ENCODE measurements around the gene SLC27A1. TPM values are rescaled to one million over a fixed set of nuclear protein-coding genes. Genes with fewer than 3 reads are reported as not detected.

The SLC27A1 gene
- total and polyA plus RNA-seq, 9 of the 15 experiments (the other 6 are each of a cell fraction or from before 2014, with no cell fraction given): 0.06 to 3.0 (median 1.1) TPM

GRCh38 chr19:17450264-17451075 is 19.9 kb upstream of the SLC27A1 start (continued):
- TF ChIP-seq ZNF589 (CRISPR knock-in tag; IDR thresholded peaks at IDR 0.05; ENCODE audit: low read depth) (no peak), SETDB1 (IDR thresholded peaks at IDR 0.05; ENCODE audit: low read length) (no peak), NR1H2 (CRISPR knock-in tag; IDR thresholded peaks at IDR 0.05) (no peak), NCOA4 (IDR thresholded peaks at IDR 0.05; ENCODE audit: partially characterized antibody) (no peak), ZNF644 (tag; IDR thresholded peaks at IDR 0.05; ENCODE audit: low read depth) (no peak), ZNF445 (CRISPR knock-in tag; IDR thresholded peaks at IDR 0.05; ENCODE audit: low read depth) (no peak), ZKSCAN3 (CRISPR knock-in tag; IDR thresholded peaks at IDR 0.05) (no peak), NFYB (IDR thresholded peaks at IDR 0.05; ENCODE audit: extremely low read depth, insufficient read length) (no peak), OTX1 (CRISPR knock-in tag; IDR thresholded peaks at IDR 0.05) (no peak), NCOA2 (IDR thresholded peaks at IDR 0.05; ENCODE audit: partially characterized antibody in 2 of 2) (no peak), BMI1 (IDR thresholded peaks at IDR 0.05; ENCODE audit: low read length) (no peak), SLC30A9 (CRISPR knock-in tag; IDR thresholded peaks at IDR 0.05) (no peak), MAFG (tag; conservative IDR thresholded peaks at IDR 0.05) (peak; percentile 87), PHF20 (IDR thresholded peaks at IDR 0.05; ENCODE audit: partially characterized antibody) (peak; percentile 50), ZNF551 (CRISPR knock-in tag; IDR thresholded peaks at IDR 0.05) (no peak), SMAD1 (IDR thresholded peaks at IDR 0.05; ENCODE audit: low read depth, low read length, partially characterized antibody) (no peak), ZNF76 (CRISPR knock-in tag; IDR thresholded peaks at IDR 0.05; ENCODE audit: borderline replicate concordance) (no peak), HMG20A (CRISPR knock-in tag; conservative IDR thresholded peaks at IDR 0.05) (no peak), BACH1 (tag; IDR thresholded peaks at IDR 0.05) (no peak), SNRNP70 (optimal IDR thresholded peaks at IDR 0.05; ENCODE audit: low read depth, low read length) (no peak), ARID4B (CRISPR knock-in tag; IDR thresholded peaks at IDR 0.05) (no peak)
- TF ChIP-seq, protein P1, sequence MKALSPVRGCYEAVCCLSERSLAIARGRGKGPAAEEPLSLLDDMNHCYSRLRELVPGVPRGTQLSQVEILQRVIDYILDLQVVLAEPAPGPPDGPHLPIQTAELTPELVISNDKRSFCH (CRISPR knock-in tag; IDR thresholded peaks at IDR 0.05): no peak
- TF ChIP-seq, protein P1 (tag; IDR thresholded peaks at IDR 0.05): no peak
- TF ChIP-seq, protein P2, sequence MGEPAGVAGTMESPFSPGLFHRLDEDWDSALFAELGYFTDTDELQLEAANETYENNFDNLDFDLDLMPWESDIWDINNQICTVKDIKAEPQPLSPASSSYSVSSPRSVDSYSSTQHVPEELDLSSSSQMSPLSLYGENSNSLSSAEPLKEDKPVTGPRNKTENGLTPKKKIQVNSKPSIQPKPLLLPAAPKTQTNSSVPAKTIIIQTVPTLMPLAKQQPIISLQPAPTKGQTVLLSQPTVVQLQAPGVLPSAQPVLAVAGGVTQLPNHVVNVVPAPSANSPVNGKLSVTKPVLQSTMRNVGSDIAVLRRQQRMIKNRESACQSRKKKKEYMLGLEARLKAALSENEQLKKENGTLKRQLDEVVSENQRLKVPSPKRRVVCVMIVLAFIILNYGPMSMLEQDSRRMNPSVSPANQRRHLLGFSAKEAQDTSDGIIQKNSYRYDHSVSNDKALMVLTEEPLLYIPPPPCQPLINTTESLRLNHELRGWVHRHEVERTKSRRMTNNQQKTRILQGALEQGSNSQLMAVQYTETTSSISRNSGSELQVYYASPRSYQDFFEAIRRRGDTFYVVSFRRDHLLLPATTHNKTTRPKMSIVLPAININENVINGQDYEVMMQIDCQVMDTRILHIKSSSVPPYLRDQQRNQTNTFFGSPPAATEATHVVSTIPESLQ (CRISPR knock-in tag; IDR thresholded peaks at IDR 0.05): no peak
